ENCODE measurements around the gene ATRIP.
"Not testable (repeated sequence)": the region's sequence is repeated elsewhere in the genome, so short reads cannot be mapped to it uniquely, and the experiment has no call there.

ATRIP gene

GRCh38 chr3:48446425-48447193 lies at the start of gene ATRIP:
TSS of gene ATRIP (plus strand) at chr3:48446737. CDS start at chr3:48446846, 109 bp downstream.
- peak; percentile 91 to 97 (median 95) for DNase-seq

GRCh38 chr3:48397767-48398681 lies 48.5 kb upstream of the ATRIP start:
- DNase-seq = no peak

- DNase-seq = no peak
Measured at GRCh38 chr3:48398701-48399386, 47.7 kb upstream of the ATRIP start.

DNA sequence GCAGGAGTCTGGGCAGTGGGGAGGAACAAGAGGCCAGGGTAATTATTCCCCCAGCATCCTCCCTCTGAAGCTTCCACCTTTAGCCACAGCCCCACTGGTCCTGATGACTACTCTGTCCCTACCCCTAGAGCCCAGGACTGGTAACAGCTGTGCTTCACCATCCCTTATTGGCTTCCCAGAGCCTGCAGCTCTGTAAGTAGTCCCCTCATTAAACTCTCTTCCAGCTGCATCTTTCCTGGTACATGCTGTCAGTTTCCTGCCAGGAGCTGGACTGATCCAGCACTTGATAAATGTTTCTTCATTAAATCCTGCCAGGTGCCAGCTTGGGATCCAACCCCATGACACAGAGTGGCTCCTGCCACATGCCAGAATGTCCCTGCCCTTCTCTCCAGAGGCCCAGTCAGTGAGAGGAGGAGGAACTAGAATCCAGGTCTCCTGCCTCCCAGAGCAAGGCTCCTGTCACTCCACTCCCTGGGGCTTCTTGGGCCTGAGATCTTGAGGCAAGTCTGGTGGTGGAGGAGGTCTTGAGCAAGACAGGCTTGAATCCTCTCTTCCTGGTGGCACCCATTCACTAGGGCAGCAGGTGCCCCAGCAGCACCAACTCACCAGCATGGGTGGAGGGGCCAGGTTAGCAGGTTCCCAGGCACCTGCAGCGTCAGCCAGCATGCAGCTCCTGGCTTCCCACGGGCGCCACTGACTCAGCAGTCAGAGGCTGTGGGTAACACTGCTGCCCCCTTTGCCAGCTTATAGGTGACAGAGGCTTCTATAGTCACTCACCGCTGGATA lies 47.0 kb upstream of the ATRIP start:
- no peak for DNase-seq

GRCh38 chr3:48400824-48401433 lies 45.6 kb upstream of the ATRIP start:
- peak; percentile 72 to 76 (median 72) for DNase-seq

DNA sequence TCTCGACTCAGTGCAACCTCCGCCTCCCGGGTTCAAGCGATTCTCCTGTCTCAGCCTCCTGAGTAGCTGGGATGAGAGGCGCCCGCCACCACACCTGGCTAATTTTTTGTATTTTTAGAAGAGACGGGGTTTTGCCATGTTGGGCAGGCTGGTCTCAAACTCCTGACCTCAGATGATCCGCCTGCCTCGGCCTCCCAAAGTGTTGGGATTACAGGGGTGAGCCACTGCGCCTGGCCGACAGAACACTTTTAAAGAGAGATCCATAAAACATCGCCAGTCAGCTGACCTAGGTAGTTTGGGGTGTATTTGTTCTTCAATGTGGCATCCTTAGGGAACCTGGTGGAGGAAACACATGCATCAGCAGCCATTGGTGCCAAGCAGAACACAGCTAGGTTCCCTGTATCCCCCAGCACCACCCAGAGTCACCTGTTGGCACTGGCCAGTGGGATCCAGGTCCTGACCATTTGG lies 45.1 kb upstream of the ATRIP start:
- DNase-seq = not testable (repeated sequence)

DNA sequence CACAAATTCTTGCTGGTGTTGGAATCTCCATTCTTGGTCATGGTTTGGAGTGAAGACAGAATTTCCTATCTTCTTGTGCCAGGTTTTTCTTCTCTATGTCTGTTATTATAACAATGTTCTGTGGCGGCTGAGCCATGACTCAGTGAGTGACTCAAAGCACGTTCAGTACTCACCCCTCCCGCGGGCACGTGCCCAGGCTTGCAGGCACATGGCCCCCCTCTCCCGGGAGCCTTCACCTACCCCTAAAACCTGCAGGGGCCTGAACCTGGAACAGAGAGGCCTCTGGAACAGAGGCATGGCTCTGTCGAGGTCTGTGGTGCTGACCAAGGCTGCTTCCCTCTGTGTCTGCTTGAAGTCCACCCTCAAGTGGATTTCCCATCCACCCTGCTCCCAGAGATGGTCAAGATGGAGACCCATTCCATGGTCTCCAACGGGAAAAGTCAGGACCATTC lies 44.2 kb upstream of the ATRIP start:
- no peak for DNase-seq

GRCh38 chr3:48402907-48403306 lies 43.6 kb upstream of the ATRIP start:
- DNase-seq = no peak

- DNase-seq = no peak
Measured at GRCh38 chr3:48403533-48404439, 42.8 kb upstream of the ATRIP start.

DNA sequence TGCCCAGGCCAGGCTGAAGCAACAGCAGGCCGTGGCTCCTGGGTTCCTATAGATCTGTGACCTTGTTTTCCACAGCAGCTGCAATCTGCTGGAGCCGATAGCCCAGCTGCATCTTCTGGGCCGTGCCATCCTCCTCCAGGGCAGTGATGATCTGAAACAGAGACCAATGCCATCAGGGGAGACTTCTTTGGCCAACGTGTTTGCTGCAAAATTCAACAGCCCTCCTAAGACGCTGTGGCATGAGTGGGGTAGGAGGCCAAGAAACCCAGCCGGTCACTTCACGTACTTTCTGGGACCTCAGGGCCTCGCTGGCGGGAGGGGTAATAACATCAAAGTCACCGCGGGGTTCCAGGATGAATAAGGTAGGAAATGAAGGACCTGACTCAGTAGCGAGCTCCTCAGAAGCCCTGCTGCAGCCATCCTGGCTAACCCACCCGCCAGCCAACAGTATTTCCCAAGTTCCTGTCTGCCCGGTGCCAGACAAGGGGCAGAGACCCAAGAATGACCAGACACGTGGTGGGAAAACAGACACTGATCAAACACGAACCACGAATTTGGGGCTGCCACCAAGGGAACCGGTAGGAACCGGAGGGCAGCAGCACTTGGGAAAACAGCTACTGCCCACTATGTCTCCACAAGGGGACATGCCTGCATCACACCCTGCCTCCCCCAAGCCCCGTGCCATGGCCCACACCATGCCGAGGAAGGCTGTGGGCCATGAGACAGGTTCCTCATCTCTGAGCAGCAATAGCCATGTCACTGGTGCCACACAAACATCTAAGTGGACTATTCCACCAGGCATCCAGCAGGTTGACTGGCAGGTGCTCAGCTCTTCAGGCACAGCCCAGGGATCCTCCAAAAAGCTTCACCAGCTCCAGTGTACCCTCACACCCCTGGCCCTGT lies 41.8 kb upstream of the ATRIP start:
- no peak for DNase-seq

DNA sequence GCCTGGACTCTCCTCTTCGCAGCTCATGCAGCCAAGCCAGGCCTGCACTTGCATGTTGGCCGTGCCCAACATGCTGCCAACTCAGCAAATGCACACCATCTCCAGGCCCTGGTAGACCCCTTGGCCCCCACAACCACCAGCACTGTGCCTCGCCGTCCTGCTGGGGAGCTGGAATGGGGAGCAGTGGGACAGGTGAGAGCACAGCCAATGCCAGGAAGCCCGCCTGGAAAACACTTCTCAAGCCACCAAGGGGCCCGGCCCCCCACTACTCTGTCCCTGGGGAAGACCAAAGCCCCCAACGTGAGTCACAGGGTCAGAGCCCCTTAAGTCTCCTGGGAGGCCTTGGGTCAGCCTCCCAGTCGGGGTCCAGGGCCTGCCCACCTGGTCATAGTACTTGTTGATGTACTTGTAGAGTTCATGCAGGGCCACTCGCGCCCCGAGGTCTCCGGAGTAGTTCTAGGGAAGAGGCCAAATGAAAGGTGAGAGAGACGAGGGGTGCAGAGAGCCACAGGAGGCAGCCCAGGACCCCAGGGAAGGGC lies 41.1 kb upstream of the ATRIP start:
- DNase-seq = no peak

- no peak for DNase-seq
Measured at GRCh38 chr3:48405971-48406370, 40.6 kb upstream of the ATRIP start.

DNA sequence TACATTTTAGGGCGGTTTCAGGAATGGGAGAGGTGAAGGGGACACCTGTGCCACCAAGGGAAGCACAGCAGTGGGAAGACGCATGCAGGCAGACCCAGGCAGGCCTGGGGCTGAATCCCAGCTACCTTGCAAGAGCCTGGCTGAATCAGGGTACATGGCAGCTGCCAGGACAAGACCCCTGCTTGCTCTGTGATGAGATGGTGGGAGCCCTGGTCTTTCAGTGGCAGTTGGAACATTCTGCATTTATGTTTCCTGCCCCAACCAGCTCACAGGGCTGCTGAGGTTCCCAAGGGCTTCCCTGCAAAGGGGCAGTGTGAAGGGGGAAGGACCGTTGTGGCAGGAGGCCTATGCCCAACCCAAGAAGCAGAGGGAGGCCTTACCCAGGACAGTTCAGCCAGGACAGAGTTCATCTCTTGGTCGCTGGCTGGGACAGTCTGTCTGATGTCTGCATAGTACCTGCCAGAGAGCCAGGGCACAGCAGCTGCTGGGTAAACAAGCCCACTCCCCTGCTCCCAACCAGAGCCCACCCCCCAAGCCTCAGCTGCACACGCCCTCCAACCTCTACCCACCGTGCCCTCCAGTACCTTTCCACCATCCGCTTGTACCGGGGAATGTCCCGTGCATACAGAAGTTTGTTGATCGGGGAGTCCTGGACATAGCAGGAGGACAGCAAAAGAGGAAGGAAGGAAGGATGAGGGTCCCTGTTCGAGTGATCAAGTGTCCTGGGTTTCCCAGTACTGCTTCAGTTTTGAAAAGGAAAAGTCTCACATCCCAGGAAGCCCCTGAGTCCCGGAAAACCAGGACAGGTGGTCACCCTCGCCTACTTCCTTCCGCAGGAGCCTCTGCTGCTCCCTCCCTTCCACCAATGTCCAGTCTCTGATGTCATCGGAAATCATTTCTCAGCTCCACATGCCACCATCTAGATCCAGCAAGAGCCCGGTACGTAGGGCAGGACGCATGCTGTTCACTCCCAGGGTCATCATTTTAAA lies 39.8 kb upstream of the ATRIP start:
- DNase-seq = no peak

GRCh38 chr3:48407542-48408099 lies 38.9 kb upstream of the ATRIP start:
- no peak for DNase-seq

DNA sequence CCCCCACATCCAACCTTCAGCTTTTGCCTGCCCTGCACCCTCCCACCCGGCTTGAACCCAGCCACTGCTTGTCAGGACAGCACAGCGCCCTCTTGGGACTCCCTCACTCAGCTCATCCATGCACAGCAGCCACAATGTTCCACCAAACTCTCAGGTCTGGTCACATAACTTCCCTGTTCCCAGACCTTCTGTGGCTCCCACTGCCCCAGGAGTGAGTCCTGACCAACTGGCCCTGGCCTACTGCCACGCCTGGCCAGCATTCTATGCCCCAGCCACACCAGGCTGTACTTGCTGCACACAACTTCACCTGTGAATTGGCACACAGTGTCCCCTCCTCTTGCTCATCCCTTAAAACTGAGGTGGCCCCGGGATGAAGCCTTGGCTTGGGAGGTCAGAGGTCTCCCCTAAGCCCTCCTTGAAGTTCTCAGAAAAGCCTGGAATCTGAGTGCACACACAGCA lies 37.7 kb upstream of the ATRIP start:
- peak in 1 of 3 donors; percentile 13 for DNase-seq

- no peak for DNase-seq
Measured at GRCh38 chr3:48409291-48410201, 37.0 kb upstream of the ATRIP start.
